GM12873 (cell line): Measurements from ENCODE around the gene MACROH2A2.
A peak's percentile ranks its signal among the peaks of the same experiment; 100 is the strongest.

Source experiments
- TF ChIP-seq, protein P1 (sequence below): IDR thresholded peaks from 2 replicates; pipeline ENCODE4 v1.5.1; 2012; ENCODE audit warnings: low read depth, mild to moderate bottlenecking, moderate library complexity, low read length, control low read depth; ENCODE audit not compliant: insufficient read depth; ENCODE audit errors: missing control alignments

The MACROH2A2 gene

DNA sequence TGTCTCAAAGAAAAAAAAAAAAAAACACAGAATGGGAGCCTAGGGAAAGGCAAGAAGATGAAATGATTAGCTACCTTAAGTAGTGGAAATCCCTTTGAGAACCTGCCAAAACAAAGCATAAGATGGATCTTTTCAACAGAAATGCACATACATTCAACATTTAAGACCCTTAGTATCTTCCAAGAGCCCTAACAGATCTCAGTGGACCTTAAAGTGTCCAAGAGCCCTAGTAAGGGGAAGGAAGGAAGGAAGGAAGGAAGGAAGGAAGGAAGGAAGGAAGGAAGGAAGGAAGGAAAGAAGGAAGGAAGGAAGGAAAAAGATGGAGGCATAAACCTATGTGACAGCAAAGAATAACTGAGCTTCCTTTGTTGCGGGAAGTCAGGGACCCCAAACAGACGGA, 11.6 kb upstream of the MACROH2A2 start:
- TF ChIP-seq, protein P1, sequence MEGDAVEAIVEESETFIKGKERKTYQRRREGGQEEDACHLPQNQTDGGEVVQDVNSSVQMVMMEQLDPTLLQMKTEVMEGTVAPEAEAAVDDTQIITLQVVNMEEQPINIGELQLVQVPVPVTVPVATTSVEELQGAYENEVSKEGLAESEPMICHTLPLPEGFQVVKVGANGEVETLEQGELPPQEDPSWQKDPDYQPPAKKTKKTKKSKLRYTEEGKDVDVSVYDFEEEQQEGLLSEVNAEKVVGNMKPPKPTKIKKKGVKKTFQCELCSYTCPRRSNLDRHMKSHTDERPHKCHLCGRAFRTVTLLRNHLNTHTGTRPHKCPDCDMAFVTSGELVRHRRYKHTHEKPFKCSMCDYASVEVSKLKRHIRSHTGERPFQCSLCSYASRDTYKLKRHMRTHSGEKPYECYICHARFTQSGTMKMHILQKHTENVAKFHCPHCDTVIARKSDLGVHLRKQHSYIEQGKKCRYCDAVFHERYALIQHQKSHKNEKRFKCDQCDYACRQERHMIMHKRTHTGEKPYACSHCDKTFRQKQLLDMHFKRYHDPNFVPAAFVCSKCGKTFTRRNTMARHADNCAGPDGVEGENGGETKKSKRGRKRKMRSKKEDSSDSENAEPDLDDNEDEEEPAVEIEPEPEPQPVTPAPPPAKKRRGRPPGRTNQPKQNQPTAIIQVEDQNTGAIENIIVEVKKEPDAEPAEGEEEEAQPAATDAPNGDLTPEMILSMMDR = no peak

DNA sequence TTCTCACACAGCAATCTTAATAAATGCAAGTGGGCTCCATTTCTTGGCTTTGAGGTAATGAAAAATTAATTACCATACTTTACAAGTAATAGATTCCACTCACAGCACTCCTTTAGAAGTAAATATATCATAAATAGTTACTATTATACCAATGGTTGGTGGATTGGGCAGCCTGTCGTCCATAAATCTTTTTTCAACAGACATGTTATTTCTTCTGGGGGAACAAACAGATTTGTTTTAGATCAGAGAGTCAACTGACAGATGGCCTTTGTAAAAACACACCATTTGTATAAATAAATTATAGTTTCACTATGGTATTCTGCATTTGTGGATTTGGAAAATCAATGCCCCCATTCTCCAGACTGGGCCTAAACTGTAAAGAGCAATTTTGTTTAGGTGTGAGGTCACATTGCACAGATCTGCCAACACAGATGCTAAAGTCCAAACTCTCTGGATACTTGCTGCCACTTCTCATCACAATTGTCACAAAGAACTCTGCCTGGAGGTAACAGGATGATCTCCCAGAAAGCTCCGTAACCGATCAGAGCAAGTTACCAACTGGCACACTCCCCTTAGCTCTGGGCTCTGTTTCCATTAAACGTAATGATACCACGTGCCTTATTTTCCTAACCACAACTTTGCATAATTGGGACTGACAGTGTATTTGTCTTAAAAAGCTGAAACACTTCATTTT, 4.5 kb upstream of the MACROH2A2 start:
- TF ChIP-seq, protein P1 = no peak

DNA sequence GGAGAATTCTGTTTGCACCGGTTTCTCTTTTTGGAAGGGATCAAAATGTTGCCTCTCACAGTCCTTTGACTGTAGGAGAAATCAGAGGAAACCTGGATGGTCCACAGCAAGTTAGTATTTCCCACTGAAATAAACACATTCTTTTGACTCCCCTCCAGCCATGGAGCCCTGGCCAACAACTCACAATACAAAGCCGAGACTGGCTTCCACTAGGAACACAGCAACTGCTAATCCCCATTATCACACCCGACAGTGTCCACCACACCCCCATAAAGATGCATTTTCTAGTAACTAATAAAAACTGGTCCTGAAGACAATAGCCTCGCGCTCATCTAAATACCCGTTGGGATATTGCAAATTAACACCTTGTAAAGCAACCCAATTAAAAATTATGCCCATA, 798 bp upstream of the MACROH2A2 start:
- TF ChIP-seq, protein P1 = no peak

DNA sequence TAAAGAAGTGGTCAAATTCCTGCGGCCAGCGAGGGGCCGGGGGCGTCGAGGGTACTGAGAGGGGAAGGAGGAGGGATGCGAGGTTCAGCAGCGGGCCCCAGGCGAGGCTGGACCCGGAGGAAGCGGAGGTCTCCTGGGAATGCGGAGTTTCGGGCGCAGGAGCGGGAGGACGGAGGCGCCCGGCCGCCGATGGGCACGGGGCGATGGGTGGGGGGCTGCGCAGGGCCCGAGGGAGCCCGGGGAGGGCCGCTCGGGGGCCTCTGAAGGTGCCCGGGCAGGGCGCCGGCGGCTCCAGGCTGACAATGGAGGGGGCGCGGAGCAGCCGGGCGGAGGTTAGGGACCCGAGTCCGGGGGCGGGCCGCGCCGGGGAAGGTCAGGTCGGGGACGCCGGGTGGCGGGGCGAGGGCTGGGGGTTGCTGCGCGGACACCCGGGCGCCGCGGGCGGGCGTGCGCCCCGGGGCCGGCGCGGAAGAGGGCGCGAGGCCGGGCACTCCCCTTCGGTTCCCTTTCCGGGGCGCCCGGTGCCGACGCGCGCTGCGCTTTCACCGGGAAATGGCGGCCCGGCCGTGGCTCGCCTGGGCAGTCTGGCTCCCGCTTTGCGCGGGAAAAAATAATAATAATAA, 683 bp downstream of the MACROH2A2 start:
- TF ChIP-seq, protein P1 = no peak

DNA sequence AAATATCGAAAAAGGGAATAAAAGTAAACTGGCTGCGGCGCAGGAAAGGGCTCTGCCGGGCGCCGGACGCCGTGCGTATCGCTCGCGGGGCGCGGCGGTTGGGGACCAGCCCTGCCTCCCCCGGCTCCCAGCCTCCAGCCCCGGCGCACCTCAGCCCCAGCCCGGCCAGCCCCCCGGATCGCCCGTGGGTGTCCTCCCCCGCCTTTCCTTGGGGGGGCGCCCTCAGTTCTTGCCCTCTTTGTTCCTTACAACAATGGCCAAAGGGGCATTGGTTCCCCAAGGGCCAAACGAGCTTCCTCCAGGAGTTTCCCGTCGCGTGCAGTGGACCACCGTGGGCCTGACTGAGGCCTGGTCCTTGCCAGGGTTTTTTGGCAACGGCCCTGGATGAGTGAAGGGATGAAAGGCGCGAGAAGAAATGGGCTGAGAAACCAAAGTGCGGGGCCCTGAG, 1.2 kb downstream of the MACROH2A2 start:
- TF ChIP-seq, protein P1 = peak; percentile 26

DNA sequence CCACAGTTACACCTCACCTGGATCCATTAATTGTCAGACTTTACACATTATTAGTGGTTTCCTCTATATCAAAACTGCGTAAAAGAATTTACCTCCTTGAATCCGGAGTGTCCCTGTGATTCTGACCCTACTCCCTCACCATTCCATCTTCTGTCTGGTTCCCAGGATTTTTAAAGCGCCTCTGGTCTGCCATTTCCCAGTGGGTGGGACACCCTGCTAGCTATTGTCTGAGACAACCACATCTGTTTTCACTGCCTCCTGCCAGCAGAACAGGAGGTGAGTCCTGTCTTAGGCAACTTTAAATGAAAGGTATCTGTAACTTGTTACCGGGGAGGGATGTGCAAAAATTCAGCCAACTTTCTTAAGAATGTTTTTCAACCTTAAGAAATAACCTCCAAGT, 2.3 kb downstream of the MACROH2A2 start:
- TF ChIP-seq, protein P1 = no peak

DNA sequence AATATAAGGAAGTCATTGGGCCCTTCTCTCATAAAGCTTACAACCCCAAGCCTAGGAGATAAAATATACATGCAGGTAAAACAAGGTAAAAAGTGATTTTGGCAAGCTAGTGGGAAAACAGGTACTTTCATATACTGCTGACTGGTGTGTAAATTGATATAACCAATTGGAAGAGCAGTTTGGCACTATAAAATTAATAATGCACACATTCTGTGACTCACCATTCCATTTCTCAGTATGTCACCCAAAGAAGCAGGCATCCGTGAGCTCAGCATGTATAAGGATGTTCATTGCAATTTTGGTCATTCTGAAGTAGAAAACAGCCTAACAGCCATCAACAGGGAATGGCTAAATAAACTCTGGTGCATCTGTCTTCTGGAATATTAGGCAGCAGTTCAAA, 2.9 kb downstream of the MACROH2A2 start:
- TF ChIP-seq, protein P1 = no peak
